OCI-LY1 (cell line): Measurements from ENCODE around the gene TMEM179.

Experiments
- CTCF ChIP-seq: fragments of 200-600 bp; sonication (generic), shearing (Covaris generic); IDR thresholded peaks from 2 replicates; pipeline ENCODE4 v1.5.1; 2017; ENCODE audit warnings: mild to moderate bottlenecking, antibody characterized with exemption, low read length, moderate library complexity, mixed read lengths
- EZH2 ChIP-seq: fragments of 200-600 bp; sonication (generic), shearing (Covaris generic); IDR thresholded peaks from 2 replicates; pipeline ENCODE4 v1.8.0; 2017; ENCODE audit warnings: borderline replicate concordance, mixed run types, mild to moderate bottlenecking, antibody characterized with exemption, low read length, moderate library complexity, mixed read lengths

GRCh38 chr14:104582662-104583061 is 21.9 kb downstream of the TMEM179 start:
- TF ChIP-seq EZH2, result no peak
- no peak for TF ChIP-seq CTCF
